Thyroid gland (tissue), 4 donors: ENCODE results near the gene HNRNPD.

Experiments
- POLR2A ChIP-seq, 2 donors: fragments of 450-650 bp; IDR thresholded peaks; one replicate each; pipeline ENCODE4 v1.6.1; 2017; ENCODE audit warnings: antibody characterized with exemption in 2 of 2, mild to moderate bottlenecking in 2 of 2, moderate library complexity in 1 of 2
- TF ChIP-seq, protein P1 (sequence below), 6 experiments: fragments of 200-600 bp in 3 of 6; fragments of 450-650 bp in 3 of 6; sonication (generic) in 3 of 6; IDR thresholded peaks; one replicate each; pipeline ENCODE4 v1.5.1; 2016 to 2019; ENCODE audit warnings: antibody characterized with exemption in 6 of 6, mild to moderate bottlenecking in 2 of 6, inconsistent platforms in 1 of 6, moderate library complexity in 1 of 6

DNA sequence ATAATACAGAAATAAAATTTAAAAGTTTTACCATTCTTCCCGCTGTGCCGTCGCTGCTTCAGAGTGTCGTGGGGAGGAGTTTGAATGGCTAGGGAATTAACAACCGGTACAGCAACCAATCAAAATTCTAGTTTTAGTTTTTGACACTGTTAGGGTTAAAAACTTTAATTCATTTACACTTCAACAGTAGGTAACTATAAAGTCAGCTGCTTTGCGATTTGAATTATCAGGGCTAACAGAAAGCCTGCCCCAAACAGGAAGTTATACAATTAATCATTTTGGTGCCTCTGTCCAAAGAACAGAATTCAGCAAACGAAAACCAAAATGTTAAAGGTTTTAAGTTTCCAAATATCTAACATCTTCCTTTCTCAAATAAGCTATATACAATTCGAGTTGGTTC, 2.3 kb downstream of the HNRNPD start:
- TF ChIP-seq, protein P1, sequence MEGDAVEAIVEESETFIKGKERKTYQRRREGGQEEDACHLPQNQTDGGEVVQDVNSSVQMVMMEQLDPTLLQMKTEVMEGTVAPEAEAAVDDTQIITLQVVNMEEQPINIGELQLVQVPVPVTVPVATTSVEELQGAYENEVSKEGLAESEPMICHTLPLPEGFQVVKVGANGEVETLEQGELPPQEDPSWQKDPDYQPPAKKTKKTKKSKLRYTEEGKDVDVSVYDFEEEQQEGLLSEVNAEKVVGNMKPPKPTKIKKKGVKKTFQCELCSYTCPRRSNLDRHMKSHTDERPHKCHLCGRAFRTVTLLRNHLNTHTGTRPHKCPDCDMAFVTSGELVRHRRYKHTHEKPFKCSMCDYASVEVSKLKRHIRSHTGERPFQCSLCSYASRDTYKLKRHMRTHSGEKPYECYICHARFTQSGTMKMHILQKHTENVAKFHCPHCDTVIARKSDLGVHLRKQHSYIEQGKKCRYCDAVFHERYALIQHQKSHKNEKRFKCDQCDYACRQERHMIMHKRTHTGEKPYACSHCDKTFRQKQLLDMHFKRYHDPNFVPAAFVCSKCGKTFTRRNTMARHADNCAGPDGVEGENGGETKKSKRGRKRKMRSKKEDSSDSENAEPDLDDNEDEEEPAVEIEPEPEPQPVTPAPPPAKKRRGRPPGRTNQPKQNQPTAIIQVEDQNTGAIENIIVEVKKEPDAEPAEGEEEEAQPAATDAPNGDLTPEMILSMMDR (IDR thresholded peaks at IDR 0.05), result no peak
- TF ChIP-seq POLR2A (IDR thresholded peaks at IDR 0.05), result no peak
